Type B pancreatic cell (in vitro differentiated cells): Measurements from ENCODE around the gene FBXL19. TPM values are rescaled to one million over a fixed set of nuclear protein-coding genes. Genes with fewer than 3 reads are reported as not detected.

Experiments
- DNase-seq: peaks from one replicate; pipeline ENCODE4 v3.0.0; 2021; ENCODE audit warnings: mixed read lengths; ENCODE audit not compliant: unreplicated experiment; ENCODE audit errors: extremely low spot score
- H3K27ac Mint-ChIP-seq: 2 replicates; pipeline ENCODE4 v1.8.0; 2021; ENCODE audit warnings: mild to moderate bottlenecking, mixed read lengths
- H3K27me3 Mint-ChIP-seq: 2 replicates; pipeline ENCODE4 v1.8.0; 2021; ENCODE audit warnings: mixed read lengths
- H3K36me3 Mint-ChIP-seq: 2 replicates; pipeline ENCODE4 v1.8.0; 2021; ENCODE audit warnings: mixed read lengths
- H3K4me1 Mint-ChIP-seq: one replicate; pipeline ENCODE4 v1.8.0; 2021; ENCODE audit warnings: mixed read lengths; ENCODE audit not compliant: unreplicated experiment
- H3K4me3 Mint-ChIP-seq: 2 replicates; pipeline ENCODE4 v1.8.0; 2021; ENCODE audit warnings: mild to moderate bottlenecking, mixed read lengths
- H3K9me3 Mint-ChIP-seq: 2 replicates; pipeline ENCODE4 v1.8.0; 2021; ENCODE audit warnings: mixed read lengths
- CTCF ChIP-seq: fragments of 200-600 bp; sonication (generic); conservative IDR thresholded peaks from 2 replicates; pipeline ENCODE4 v1.5.0; 2021; ENCODE audit warnings: antibody characterized with exemption, mild to moderate bottlenecking
- total RNA-seq: library from RNA; stranded (reverse); gene quantifications from 2 replicates; pipeline ENCODE4 v1.2.1, GENCODE V29; 2021; ENCODE audit warnings: low replicate concordance

The FBXL19 gene
- total RNA-seq, 1 donor from 2014 or later, result 46.4 TPM

GRCh38 chr16:30893744-30894539 is 29.4 kb upstream of the FBXL19 start, which contains the start of gene BCL7C:
Gene BCL7C (minus strand): TSS chr16:30894077. CDS start chr16:30893944, 133 bp downstream.
- Mint-ChIP-seq H3K4me3 (peak within 1 kb of the TSS; percentile 94), H3K27me3 (no peaks in the 10 kb centered on the region), H3K27ac (peak within 1 kb of the TSS; percentile 95), H3K4me1 (peaks cover 29% of the 10 kb centered on the region), H3K9me3 (no peaks in the 10 kb centered on the region), H3K36me3 (peaks cover 9% of the 10 kb centered on the region)
- peak; percentile 54 for TF ChIP-seq CTCF
- DNase-seq, result peak; percentile 93

GRCh38 chr16:30894540-30895368 is 28.6 kb upstream of the FBXL19 start:
- peak overlapping the region; percentile 94 for H3K4me3 Mint-ChIP-seq
- H3K9me3 Mint-ChIP-seq, result no peaks in the 10 kb centered on the region
- H3K36me3 Mint-ChIP-seq, result peaks cover 6% of the 10 kb centered on the region
- H3K27me3 Mint-ChIP-seq, result no peaks in the 10 kb centered on the region
- no peak for TF ChIP-seq CTCF
- H3K27ac Mint-ChIP-seq, result peak overlapping the region; percentile 95
- peaks cover 29% of the 10 kb centered on the region for H3K4me1 Mint-ChIP-seq
- DNase-seq, result no peak

GRCh38 chr16:30895627-30896260 is 27.6 kb upstream of the FBXL19 start:
- no peak for DNase-seq
- H3K9me3 Mint-ChIP-seq, result no peaks in the 10 kb centered on the region
- TF ChIP-seq CTCF, result no peak
- H3K4me3 Mint-ChIP-seq, result peak overlapping the region; percentile 94
- H3K36me3 Mint-ChIP-seq, result peaks cover 4% of the 10 kb centered on the region
- H3K27me3 Mint-ChIP-seq, result no peaks in the 10 kb centered on the region
- H3K27ac Mint-ChIP-seq, result peak overlapping the region; percentile 95
- H3K4me1 Mint-ChIP-seq, result peaks cover 29% of the 10 kb centered on the region

- H3K4me3 Mint-ChIP-seq, result peak within 1 kb of the TSS; percentile 94
- H3K9me3 Mint-ChIP-seq, result no peaks in the 10 kb centered on the region
- H3K27ac Mint-ChIP-seq, result peak within 1 kb of the TSS; percentile 95
- TF ChIP-seq CTCF, result no peak
- DNase-seq, result peak; percentile 84
- H3K27me3 Mint-ChIP-seq, result no peaks in the 10 kb centered on the region
- H3K36me3 Mint-ChIP-seq, result peaks cover 2% of the 10 kb centered on the region
- H3K4me1 Mint-ChIP-seq, result peaks cover 29% of the 10 kb centered on the region
Observed at GRCh38 chr16:30896261-30896888, 27.0 kb upstream of the FBXL19 start, which contains the start of gene CTF1. Gene CTF1 (plus strand): TSS chr16:30896614. CDS start chr16:30896644, 30 bp downstream.
